ENCODE data around the gene DNAH9.

Gene DNAH9

DNA sequence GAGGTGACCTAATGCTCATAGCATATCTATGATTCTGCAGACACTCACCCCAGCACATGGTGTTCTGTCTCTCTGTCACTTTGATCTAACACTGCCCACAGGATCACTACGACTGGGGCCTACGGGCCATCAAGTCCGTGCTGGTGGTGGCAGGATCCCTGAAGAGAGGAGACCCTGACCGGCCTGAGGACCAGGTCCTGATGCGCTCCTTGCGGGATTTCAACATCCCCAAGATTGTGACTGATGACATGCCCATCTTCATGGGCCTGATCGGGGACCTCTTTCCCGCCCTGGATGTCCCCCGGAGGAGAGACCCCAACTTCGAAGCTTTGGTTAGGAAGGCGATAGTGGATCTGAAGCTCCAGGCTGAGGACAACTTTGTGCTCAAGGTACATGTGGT is 146.4 kb downstream of the DNAH9 start:
- no peak for DNase-seq (ENCODE audit: extremely low read depth in 1 of 2, low read depth in 1 of 2)

DNA sequence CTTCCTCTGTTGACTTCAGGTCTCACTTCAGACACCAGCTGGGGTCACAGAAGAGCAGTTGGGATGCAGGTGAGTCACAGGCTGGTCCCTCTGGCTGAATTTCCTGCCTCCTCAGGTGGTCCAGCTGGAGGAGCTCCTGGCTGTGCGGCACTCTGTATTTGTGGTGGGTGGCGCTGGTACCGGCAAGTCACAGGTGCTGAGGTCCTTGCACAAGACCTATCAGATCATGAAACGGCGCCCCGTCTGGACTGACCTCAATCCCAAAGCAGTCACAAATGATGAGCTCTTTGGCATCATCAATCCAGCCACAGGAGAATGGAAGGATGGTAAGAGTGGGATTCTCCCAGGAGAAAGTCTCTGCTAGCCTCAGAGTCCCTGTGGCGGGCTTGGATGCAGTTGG is 149.2 kb downstream of the DNAH9 start:
- DNase-seq (ENCODE audit: extremely low read depth in 1 of 2, low read depth in 1 of 2), result no peak

DNA sequence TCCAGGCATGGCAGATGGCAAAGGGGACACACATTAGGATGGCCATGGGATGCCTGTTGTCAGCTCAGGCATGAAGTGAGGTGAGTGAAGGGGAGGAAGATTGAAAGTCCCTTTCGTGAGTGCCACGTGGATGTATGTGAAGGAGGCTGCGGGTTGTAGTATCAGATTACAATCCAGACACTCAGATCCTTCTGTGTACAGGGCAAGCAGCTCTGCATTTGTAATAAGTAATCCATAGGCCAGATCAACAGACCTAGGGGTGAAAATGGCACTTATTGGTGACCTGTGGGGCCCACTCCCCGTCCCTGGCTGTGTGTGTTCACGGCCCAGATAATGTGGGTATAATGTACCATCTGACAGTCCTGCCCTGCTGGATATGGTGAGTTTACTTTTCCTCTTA is 159.5 kb downstream of the DNAH9 start:
- no peak for DNase-seq (ENCODE audit: extremely low read depth in 1 of 2, low read depth in 1 of 2)

DNA sequence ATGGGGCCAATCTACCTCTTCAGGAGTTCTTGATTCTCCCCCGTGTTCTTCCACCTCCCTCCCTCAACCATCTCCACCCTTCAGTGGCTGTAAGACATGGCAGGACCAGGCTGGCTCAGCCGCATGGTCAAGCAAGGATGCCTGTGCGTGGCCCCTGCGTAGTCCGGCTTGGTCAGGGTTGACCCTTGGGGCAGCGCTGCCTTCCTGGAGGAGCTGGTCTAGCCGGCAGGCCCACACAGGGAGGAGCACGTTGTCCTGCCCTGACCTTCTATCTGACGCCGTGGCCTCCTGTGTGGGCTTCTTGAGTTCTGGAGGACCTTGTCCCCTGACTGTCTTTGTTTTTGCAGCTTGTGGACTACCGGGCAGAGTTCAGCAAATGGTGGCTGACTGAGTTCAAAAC is 169.8 kb downstream of the DNAH9 start:
- DNase-seq (ENCODE audit: extremely low read depth in 1 of 2, low read depth in 1 of 2), result no peak

DNA sequence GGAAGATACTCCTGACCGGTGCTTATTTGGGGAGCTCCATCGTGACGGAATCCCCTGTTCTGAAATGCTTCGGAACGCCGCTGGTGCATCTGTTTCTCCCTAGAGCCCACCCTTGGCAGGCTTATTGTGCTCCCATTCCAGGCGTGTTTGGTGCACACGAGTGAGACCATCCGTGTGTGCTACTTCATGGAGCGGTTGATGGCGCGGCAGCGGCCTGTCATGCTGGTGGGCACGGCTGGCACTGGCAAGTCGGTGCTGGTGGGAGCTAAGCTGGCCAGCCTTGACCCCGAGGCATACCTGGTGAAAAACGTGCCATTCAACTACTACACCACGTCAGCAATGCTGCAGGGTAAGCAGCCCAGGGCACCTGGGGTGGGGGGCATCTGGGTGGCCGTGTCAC is 170.7 kb downstream of the DNAH9 start:
- DNase-seq (ENCODE audit: extremely low read depth in 1 of 2, low read depth in 1 of 2), result no peak

DNA sequence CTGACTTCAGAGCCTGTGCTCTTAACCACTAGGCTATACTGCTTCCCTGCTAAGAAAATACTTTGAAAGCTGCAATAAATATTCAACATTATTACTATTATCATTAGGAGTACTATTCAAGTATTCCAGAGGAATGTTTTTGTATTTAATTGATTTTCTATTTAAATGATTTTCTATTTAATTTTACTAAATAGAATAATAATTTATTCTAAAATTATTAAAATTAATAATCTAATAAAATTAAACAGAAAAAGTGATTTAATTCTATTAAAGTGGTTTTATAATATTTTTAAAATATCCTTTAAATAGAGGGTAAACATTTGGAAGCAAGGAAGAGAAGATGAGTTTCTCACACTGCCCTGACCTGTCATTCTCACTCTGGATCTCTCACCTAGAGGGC is 173.8 kb downstream of the DNAH9 start:
- no peak for DNase-seq (ENCODE audit: extremely low read depth in 1 of 2, low read depth in 1 of 2)

DNA sequence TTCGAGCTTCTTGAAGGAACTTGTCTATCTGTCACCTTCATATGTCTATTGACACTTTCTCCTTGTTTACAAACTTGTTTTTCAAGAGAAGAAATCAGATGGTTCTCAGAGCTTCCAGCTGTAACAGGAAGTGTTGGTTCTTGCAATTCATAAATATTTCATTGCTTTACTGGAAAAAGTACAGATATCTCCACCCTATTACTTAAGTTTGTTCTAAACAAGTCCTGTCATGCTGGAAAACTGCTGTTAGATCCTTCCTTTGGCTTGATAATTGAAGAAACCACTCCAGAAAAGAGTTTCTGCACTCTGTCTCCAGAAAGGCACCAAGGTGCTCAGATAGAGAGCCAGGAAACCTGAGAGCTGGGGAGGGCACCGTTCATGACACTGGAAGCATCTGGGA is 181.6 kb downstream of the DNAH9 start:
- DNase-seq (ENCODE audit: extremely low read depth in 1 of 2, low read depth in 1 of 2), result no peak

DNA sequence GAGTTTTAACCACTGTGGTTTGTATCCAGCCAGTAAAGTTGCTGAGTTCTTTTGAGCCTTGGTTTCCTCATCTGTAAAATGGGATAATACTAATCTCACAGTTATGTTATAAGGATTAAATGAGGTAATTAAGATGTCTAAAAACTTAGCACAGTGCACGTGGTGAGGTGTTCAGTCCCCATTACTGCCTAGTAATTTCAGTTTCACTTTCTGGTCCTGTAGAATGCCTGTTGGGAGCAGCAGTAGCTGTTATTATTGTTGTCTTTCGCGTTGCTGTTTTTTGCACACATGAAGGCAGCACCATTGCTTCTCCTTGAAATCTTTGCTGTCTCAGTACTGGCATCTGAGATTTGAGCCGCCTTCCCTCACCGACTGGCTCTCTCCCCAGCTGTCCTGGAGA is 182.4 kb downstream of the DNAH9 start:
- DNase-seq (ENCODE audit: extremely low read depth in 1 of 2, low read depth in 1 of 2), result no peak

DNA sequence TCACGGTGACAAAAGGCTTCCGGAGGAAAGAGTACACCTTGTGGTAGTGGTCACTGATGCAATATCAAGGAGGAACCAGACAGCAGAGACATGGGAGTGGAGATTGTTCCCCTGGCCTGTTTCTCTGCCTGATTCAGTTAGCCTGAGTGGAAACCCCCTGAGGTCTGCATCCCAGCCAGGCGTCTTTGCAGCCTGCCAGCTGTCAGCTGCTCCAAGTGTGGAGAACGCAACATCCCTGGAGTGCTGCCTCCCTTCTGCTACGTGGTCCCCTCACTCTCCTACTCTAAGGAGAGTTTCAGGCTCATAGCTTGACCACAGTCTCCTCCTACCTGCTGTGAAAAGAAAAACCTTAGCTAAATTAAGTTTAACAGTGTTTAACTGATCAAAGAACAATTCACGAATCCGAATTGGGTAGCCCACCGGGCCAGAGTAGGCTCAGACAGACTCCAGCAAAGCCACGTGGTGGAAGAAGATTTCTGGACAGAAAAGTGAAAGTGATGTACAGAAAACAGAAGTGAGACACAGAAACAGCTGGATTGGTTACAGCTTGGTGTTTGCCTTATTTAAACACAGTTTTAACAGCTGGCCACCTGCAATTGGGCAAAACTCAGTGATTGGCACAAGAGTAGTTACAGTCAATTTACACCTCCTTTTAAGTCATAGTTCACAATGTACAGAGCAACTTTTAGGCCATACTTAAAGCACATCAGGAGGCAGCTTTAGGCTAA is 188.6 kb downstream of the DNAH9 start:
- no peak for DNase-seq (ENCODE audit: extremely low read depth in 1 of 2, low read depth in 1 of 2)

DNA sequence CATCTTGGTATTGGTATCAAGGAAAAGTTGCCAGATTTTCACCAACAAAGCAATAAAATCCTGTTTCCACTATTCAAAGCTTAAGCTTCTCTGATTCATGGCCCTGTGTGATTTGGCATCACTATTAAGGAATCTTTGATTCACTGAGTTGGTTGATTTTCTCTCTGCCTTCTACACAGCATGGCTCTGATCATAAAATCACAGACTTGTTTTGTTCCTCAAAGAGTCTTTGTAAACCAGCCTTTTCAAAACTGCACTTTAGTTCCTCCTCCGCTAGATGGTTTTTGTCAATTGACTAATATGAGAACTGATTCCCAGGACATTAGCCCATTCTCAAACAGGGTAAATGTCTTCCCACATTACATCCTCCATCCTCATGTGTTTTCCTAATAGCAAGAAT is 197.6 kb downstream of the DNAH9 start:
- DNase-seq (ENCODE audit: extremely low read depth in 1 of 2, low read depth in 1 of 2), result no peak

DNA sequence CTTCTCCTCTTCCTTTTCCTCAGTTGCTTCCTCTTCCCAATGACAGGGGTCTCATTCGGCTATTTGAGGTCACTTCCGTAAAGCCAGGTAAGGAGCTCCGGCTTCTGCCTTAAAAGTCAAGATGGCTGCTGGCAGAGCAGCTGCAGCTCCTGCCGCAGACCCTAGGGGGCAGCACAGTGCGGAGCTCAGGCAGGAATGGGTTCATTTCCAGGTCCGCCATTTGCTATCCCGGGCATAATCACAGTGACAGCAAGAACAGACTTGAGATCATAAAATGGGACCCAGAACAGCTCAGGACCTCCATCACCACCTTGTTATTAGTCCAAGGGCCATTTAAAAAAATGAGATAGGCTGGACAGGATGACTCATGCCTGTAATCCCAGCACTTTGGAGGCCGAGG is 199.5 kb downstream of the DNAH9 start:
- no peak for DNase-seq (ENCODE audit: extremely low read depth in 1 of 2, low read depth in 1 of 2)

DNA sequence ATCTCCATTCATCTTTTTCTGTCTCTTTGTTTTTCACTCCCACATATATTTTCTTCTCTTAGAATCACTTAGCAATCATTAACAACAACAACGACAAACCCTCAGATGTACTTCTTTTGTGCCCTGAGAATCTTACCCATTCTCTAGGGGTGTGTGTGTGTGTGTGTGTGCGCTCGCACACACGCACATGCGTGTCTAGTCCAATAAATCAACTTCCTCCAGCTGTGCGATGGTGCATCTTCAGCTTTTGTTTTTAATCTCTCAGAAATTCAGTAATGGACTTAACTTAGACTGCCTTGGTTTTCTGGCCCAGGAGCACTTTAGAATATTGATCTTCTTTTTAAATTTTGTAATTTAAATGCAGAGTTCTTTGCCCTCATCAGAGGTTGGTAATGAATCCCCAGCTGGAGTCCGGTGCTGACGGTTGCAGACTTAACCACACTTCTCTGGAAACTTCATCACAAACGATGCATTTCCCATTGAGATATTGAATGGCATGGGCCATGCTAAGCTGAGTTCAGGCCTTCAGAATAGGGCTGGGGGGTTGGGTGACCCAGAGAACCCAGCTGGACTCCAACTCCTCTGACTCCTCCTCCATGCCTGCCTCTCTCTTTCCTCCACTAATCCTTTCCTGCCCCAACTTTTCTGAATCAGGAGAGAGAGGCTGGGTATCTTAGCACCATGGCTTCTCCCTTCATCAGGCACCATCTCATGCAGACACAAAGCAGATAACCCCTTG is 205.1 kb downstream of the DNAH9 start:
- DNase-seq (ENCODE audit: extremely low read depth in 1 of 2, low read depth in 1 of 2), result no peak

DNA sequence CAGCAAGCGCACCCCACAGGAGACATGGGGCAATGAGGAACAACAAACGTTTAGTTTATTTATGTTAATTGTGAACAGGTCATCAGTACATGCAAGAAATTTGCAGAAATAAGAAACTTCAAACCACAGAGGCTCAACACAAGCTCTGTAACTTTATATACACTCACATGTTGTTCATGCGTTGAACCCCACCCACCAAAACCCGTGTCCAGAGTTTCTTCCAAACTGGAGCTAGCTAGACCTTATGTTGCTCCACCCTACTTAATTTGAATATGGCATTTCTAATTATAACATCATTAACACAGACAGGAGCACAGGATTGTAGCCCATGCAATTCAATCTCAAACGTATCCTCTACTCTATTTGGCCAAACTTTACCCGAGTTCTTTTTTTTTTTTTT is 206.9 kb downstream of the DNAH9 start:
- no peak for DNase-seq (ENCODE audit: extremely low read depth in 1 of 2, low read depth in 1 of 2)

DNA sequence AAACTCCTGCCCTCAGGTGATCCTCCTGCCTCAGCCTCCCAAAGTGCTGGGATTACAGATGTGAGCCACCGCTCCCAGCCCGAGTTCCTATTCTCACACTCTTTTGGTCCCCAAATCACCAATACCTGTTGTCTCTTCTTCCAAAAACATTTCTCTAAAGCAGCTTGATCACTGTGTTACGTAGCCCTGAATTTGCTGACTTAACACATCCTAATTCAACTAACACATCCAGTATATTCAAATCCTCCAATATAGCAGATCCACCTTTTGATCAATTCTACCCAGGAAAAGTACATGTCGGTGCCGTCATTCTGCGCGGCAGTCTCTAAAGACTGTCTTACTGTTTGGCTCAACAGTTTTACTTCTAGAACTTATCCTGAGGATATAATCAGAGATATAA is 207.7 kb downstream of the DNAH9 start:
- no peak for DNase-seq (ENCODE audit: extremely low read depth in 1 of 2, low read depth in 1 of 2)

DNA sequence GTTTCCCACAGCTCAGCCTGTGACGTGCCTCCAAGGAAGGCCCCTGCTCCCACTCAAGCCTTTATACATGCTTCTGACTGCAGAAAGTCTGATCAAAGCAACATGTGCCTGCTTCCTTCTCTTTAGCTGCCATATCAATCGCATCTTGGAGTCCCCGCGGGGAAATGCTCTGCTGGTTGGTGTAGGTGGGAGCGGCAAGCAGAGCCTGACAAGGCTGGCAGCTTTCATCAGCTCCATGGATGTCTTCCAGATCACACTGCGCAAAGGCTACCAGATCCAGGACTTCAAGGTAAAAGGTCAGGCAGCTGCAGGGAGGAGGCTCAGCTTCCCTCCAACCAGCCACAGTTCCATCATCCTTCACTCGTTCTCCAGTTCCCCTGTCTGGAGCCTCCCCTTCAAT is 209.3 kb downstream of the DNAH9 start:
- DNase-seq (ENCODE audit: extremely low read depth in 1 of 2, low read depth in 1 of 2), result no peak

DNA sequence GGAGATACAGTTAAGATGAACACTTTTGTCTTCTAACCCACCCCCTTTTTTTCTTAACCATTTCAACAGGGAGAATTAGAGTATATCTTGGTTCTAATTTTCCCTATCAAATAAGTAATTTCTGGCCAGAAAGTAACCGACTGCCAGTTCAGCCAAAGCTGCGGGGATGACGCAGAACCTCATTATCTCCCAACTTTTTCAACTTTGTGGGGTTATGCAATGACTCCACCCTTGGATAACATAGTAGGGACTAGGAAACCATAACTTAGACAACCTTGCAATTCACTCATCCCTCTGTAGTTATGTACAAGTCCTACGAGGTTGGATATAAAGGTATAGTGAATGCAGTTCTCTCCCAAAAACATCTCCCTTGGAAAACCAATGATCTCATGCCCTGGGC is 215.0 kb downstream of the DNAH9 start:
- no peak for DNase-seq (ENCODE audit: extremely low read depth in 1 of 2, low read depth in 1 of 2)

DNA sequence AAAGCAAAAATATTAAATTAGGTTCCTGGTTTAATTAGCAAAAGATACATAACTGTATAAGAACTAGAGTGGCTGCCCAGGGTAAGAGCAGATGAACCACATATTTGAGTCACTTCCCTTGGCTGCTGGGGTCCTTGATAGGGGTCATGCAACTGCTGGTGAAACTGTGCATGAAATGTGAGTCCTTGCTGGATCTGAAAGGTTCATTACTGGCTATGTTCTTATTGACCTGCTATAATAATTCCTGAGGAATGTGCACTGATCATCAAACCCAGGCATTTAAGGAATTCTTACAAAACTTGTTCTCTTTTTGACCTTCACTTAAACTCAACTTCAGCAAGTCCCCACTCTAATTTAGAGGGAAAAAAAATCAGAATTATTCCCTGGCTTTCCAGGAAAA is 215.6 kb downstream of the DNAH9 start:
- no peak for DNase-seq (ENCODE audit: extremely low read depth in 1 of 2, low read depth in 1 of 2)

DNA sequence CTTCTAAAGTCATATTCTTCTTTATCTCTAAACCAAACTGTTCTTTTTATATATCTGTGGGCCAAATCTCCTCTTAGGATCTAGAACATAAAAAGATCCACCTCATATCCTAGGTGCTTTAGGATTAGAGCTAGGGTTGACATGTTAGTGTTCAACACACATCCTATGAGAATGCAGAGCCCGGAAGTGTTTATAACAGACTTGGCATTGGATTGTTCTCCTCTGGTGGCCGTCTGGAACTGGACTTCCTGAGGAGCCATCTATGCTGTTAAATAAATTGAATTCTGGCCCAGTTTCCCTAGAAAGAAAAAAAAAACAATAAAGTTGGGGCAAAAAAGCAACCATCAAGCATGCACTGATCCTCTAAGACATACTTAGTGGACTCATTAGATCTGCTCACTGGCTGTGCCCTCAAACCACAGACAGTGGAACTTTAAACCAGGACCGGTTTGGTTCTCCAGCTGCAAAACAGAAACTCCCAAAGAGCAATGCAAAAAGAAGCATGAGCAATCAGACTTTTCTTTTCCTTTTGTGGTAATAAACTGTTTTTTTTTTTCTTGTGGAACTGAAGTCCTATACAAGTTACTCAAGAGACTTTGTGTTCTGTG is 216.5 kb downstream of the DNAH9 start:
- no peak for DNase-seq (ENCODE audit: extremely low read depth in 1 of 2, low read depth in 1 of 2)

DNA sequence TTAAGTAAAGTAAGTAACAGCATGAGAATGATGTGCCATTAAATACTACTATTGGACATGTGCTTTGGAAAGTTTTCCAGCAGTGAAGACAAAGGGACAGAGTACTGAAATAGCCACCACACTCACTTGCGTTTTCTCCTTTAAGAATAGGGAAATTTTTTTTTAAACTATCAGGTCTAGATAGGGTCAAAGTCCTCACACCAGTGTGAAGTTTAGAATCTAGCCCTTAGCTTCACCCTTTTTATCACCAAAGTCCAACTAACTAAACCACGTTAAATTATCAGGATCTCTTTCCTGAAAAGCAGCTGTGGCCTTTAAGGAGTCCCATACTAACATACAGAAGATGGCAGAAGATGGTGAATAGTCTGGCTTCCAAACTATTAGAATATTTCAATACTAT is 218.1 kb downstream of the DNAH9 start:
- no peak for DNase-seq (ENCODE audit: extremely low read depth in 1 of 2, low read depth in 1 of 2)

DNA sequence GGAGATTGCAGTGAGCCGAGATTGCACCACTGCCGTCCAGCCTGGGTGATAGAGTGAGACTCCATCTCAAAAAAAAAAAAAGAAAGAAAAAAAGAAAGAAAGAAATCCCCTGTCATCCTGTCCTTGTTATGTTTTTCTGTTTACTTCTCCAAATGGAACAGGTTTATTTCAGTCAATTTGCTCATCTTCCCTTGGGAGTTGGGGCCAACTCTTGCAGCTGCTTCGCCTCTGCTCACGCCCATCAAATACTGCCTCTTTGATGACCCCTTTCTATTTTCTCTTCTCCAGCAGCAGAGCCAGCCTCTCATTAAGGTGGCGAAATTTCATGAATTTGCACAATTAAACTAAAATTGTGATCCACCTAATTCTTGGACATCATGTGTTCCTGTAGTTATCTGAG is 225.6 kb downstream of the DNAH9 start:
- no peak for DNase-seq (ENCODE audit: extremely low read depth in 1 of 2, low read depth in 1 of 2)

DNA sequence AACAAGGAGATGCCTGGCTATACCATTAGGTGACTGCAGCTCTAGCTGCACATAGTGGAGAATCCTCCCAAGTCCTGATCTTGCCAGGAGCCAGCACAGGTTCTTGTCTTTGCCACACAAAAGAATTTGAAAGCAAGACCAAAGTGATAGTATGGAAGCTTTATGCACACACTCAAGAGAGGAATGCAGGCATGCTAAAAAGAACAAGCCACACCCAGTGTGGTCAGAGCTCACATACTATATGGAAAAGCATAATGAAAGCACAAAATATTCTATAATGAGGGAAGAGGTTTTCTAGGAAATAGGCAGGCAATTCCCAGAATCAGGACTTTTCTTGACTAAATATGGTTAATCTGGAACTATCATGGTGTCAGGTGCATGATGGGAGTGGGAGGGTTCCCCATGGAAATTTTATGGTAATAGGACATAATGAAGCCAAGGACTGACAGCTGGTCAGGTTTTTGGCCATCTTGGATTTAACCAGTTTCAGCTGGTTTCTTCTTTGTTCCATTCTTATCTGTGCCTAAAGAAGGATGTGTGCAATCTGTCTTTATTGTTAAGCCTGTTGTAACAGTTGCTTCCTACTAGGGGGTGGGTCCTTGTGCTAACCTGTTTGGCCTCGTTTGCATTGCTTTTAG is 227.4 kb downstream of the DNAH9 start:
- DNase-seq (ENCODE audit: extremely low read depth in 1 of 2, low read depth in 1 of 2), result no peak

Data from activated CD8-positive, alpha-beta memory T cell treated with anti-CD3 and anti-CD28 coated beads for 1 hour (primary cell).